Measurements from ENCODE around the gene GLOD4. TPM values are rescaled to one million over a fixed set of nuclear protein-coding genes. Genes with fewer than 3 reads are reported as not detected.

The GLOD4 gene
- total RNA-seq, 4 donors from 2014 or later: 52.0 to 94.8 (median 72.0) TPM

- DNase-seq: no peak
- H3K36me3 ChIP-seq: no peaks in the 10 kb centered on the region
- no peaks in the 10 kb centered on the region for H3K4me1 ChIP-seq
- H3K9me3 ChIP-seq: no peaks in the 10 kb centered on the region
- no peaks in the 10 kb centered on the region for H3K27me3 ChIP-seq
- H3K4me3 ChIP-seq: no peak overlapping the region
- no peak overlapping the region for H3K27ac ChIP-seq
- TF ChIP-seq CTCF (IDR thresholded peaks at IDR 0.05) (no peak), POLR2A (IDR thresholded peaks at IDR 0.05) (no peak)
These were observed 43.1 kb upstream of the GLOD4 start for GRCh38 chr17:825216-825615.

GRCh38 chr17:824378-824777, 42.3 kb upstream of the GLOD4 start:
- TF ChIP-seq POLR2A (IDR thresholded peaks at IDR 0.05): no peak
- TF ChIP-seq CTCF (IDR thresholded peaks at IDR 0.05): no peak
- Histone ChIP-seq H3K36me3 (no peaks in the 10 kb centered on the region), H3K4me1 (no peaks in the 10 kb centered on the region), H3K27ac (no peak overlapping the region), H3K9me3 (no peaks in the 10 kb centered on the region), H3K4me3 (no peak overlapping the region), H3K27me3 (no peaks in the 10 kb centered on the region)
- no peak for DNase-seq

GRCh38 chr17:823501-823902, 41.4 kb upstream of the GLOD4 start:
- Histone ChIP-seq H3K36me3 (no peaks in the 10 kb centered on the region), H3K4me1 (no peaks in the 10 kb centered on the region), H3K27me3 (no peaks in the 10 kb centered on the region), H3K9me3 (no peaks in the 10 kb centered on the region), H3K4me3 (no peak overlapping the region), H3K27ac (no peak overlapping the region)
- no peak for DNase-seq
- no peak for TF ChIP-seq CTCF (IDR thresholded peaks at IDR 0.05)
- TF ChIP-seq POLR2A (IDR thresholded peaks at IDR 0.05): no peak

GRCh38 chr17:819251-819650, 37.2 kb upstream of the GLOD4 start:
- Histone ChIP-seq H3K27me3 (no peaks in the 10 kb centered on the region), H3K4me1 (no peaks in the 10 kb centered on the region), H3K36me3 (peaks cover 0 to 5% (median 0%) of the 10 kb centered on the region in 3 donors), H3K9me3 (no peaks in the 10 kb centered on the region), H3K4me3 (no peak overlapping the region), H3K27ac (no peak overlapping the region)
- no peak for DNase-seq
- TF ChIP-seq POLR2A (IDR thresholded peaks at IDR 0.05) (no peak), CTCF (IDR thresholded peaks at IDR 0.05) (no peak)

- TF ChIP-seq POLR2A (IDR thresholded peaks at IDR 0.05): no peak
- TF ChIP-seq CTCF (IDR thresholded peaks at IDR 0.05): no peak
- no peaks in the 10 kb centered on the region for H3K9me3 ChIP-seq
- H3K27ac ChIP-seq: no peak overlapping the region
- no peaks in the 10 kb centered on the region for H3K27me3 ChIP-seq
- H3K4me1 ChIP-seq: no peaks in the 10 kb centered on the region
- no peak for DNase-seq
- H3K36me3 ChIP-seq: peaks cover 0 to 5% (median 0%) of the 10 kb centered on the region in 3 donors
- H3K4me3 ChIP-seq: no peak overlapping the region
These were observed 32.3 kb upstream of the GLOD4 start for GRCh38 chr17:814371-814770.

- peaks cover 0 to 5% (median 0%) of the 10 kb centered on the region in 3 donors for H3K36me3 ChIP-seq
- no peak for DNase-seq
- no peak overlapping the region for H3K4me3 ChIP-seq
- H3K4me1 ChIP-seq: no peaks in the 10 kb centered on the region
- H3K27ac ChIP-seq: no peak overlapping the region
- no peaks in the 10 kb centered on the region for H3K27me3 ChIP-seq
- no peaks in the 10 kb centered on the region for H3K9me3 ChIP-seq
- TF ChIP-seq POLR2A (IDR thresholded peaks at IDR 0.05) (no peak), CTCF (IDR thresholded peaks at IDR 0.05) (no peak)
These were observed 30.6 kb upstream of the GLOD4 start for GRCh38 chr17:812638-813204.
